H1 (cell line): ENCODE results near the gene RNF214.

Source experiments
- BRCA1 ChIP-seq: IDR thresholded peaks from 2 replicates; pipeline ENCODE4 v1.6.1; 2012; ENCODE audit warnings: low read depth, low read length, improper control_type of control experiment
- CHD2 ChIP-seq: IDR thresholded peaks from 2 replicates; pipeline ENCODE4 v1.6.1; 2012; ENCODE audit warnings: low read length, improper control_type of control experiment
- CHD7 ChIP-seq: fragments of 300-600 bp; sonication (generic); IDR thresholded peaks from 2 replicates; pipeline ENCODE4 v1.7.1; 2012; ENCODE audit warnings: low read length, moderate library complexity, mild to moderate bottlenecking, inconsistent platforms; ENCODE audit not compliant: insufficient replicate concordance
- EGR1 ChIP-seq: IDR thresholded peaks from 2 replicates; pipeline ENCODE4 v1.6.1; 2011; ENCODE audit warnings: low read depth, low read length, borderline replicate concordance
- GABPA ChIP-seq: IDR thresholded peaks from 2 replicates; pipeline ENCODE4 v1.6.1; 2011; ENCODE audit warnings: mild to moderate bottlenecking, low read length, moderate library complexity, borderline replicate concordance; ENCODE audit not compliant: insufficient read depth
- POLR2A ChIP-seq, 2 experiments: IDR thresholded peaks; 1 replicate in 1 of 2; 2 replicates in 1 of 2; pipeline ENCODE4 v1.6.1; 2011; ENCODE audit warnings: low read depth in 2 of 2, low read length in 2 of 2, mild to moderate bottlenecking in 2 of 2; ENCODE audit errors: control extremely low read depth in 1 of 2
- POLR2AphosphoS5 ChIP-seq: IDR thresholded peaks from 2 replicates; pipeline ENCODE4 v1.6.1; 2011; ENCODE audit warnings: low read depth, low read length
- RAD21 ChIP-seq, 2 experiments: IDR thresholded peaks in 1 of 2; conservative IDR thresholded peaks in 1 of 2; 2 replicates each; pipeline ENCODE4 v1.6.1; 2011; ENCODE audit warnings: low read depth in 2 of 2, low read length in 2 of 2, improper control_type of control experiment in 1 of 2, inconsistent platforms in 1 of 2, mild to moderate bottlenecking in 1 of 2, moderate library complexity in 1 of 2
- SIN3A ChIP-seq, 2 experiments: IDR thresholded peaks in 1 of 2; conservative IDR thresholded peaks in 1 of 2; 2 replicates each; pipeline ENCODE4 v1.6.1; 2011 to 2012; ENCODE audit warnings: low read length in 2 of 2, improper control_type of control experiment in 1 of 2, low read depth in 1 of 2, mild to moderate bottlenecking in 1 of 2
- SP1 ChIP-seq: IDR thresholded peaks from 2 replicates; pipeline ENCODE4 v1.6.1; 2011; ENCODE audit warnings: low read depth, low read length
- SRF ChIP-seq: IDR thresholded peaks from 2 replicates; pipeline ENCODE4 v1.6.1; 2011; ENCODE audit warnings: mild to moderate bottlenecking, low read depth, low read length, moderate library complexity
- SUZ12 ChIP-seq: fragments of 200-600 bp; sonication (generic); IDR thresholded peaks from 2 replicates; pipeline ENCODE4 v1.6.1; 2012; ENCODE audit warnings: mild to moderate bottlenecking, inconsistent platforms, low read length, moderate library complexity, mixed read lengths
- TF ChIP-seq, protein P1 (sequence below), 3 experiments: IDR thresholded peaks; 1 replicate in 2 of 3; 2 replicates in 1 of 3; pipeline versions ENCODE4 v1.5.1 to v1.6.1; 2011; ENCODE audit warnings: low read length in 3 of 3, mild to moderate bottlenecking in 3 of 3, inconsistent platforms in 2 of 3, low read depth in 1 of 3, moderate library complexity in 1 of 3; ENCODE audit not compliant: insufficient read depth in 1 of 3; ENCODE audit errors: control extremely low read depth in 1 of 3
- TF ChIP-seq, protein P2 (sequence below): IDR thresholded peaks from 2 replicates; pipeline ENCODE4 v1.6.1; 2011; ENCODE audit warnings: low read length, improper control_type of control experiment

GRCh38 chr11:117205211-117205818, 27.2 kb upstream of the RNF214 start:
- TF ChIP-seq SIN3A (conservative IDR thresholded peaks at IDR 0.05 in 1 of 2, IDR thresholded peaks at IDR 0.05 in 1 of 2; ENCODE audit: low read depth in 1 of 2, low read length in 2 of 2) (no peak), CHD7 (no peak), BRCA1 (no peak), SP1 (no peak), RAD21 (IDR thresholded peaks at IDR 0.05 in 1 of 2, conservative IDR thresholded peaks at IDR 0.05 in 1 of 2; ENCODE audit: low read depth in 2 of 2, low read length in 2 of 2) (peak in 1 of 2 experiments; percentile 29; a peak in 2 of 4 replicates), POLR2A (IDR thresholded peaks at IDR 0.05; ENCODE audit: control extremely low read depth in 1 of 2, low read depth in 2 of 2, low read length in 2 of 2) (peak in 1 of 2 experiments; percentile 54; a peak in 2 of 3 replicates), EGR1 (no peak), GABPA (no peak), SRF (no peak), CHD2 (no peak), SUZ12 (no peak), POLR2AphosphoS5 (peak; percentile 67)
- TF ChIP-seq, protein P1, sequence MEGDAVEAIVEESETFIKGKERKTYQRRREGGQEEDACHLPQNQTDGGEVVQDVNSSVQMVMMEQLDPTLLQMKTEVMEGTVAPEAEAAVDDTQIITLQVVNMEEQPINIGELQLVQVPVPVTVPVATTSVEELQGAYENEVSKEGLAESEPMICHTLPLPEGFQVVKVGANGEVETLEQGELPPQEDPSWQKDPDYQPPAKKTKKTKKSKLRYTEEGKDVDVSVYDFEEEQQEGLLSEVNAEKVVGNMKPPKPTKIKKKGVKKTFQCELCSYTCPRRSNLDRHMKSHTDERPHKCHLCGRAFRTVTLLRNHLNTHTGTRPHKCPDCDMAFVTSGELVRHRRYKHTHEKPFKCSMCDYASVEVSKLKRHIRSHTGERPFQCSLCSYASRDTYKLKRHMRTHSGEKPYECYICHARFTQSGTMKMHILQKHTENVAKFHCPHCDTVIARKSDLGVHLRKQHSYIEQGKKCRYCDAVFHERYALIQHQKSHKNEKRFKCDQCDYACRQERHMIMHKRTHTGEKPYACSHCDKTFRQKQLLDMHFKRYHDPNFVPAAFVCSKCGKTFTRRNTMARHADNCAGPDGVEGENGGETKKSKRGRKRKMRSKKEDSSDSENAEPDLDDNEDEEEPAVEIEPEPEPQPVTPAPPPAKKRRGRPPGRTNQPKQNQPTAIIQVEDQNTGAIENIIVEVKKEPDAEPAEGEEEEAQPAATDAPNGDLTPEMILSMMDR (IDR thresholded peaks at IDR 0.05; ENCODE audit: control extremely low read depth in 1 of 3, insufficient read depth in 1 of 3, low read depth in 1 of 3, low read length in 3 of 3), result peak; percentile 9 to 27 (median 12); a peak in 3 of 4 replicates
- TF ChIP-seq, protein P2, sequence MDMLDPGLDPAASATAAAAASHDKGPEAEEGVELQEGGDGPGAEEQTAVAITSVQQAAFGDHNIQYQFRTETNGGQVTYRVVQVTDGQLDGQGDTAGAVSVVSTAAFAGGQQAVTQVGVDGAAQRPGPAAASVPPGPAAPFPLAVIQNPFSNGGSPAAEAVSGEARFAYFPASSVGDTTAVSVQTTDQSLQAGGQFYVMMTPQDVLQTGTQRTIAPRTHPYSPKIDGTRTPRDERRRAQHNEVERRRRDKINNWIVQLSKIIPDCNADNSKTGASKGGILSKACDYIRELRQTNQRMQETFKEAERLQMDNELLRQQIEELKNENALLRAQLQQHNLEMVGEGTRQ, result no peak
